Endodermal cell (in vitro differentiated cells): ENCODE measurements around the gene KLHL18. TPM values are rescaled to one million over a fixed set of nuclear protein-coding genes. Genes with fewer than 3 reads are reported as not detected.
"Not testable (repeated sequence)": the region's sequence is repeated elsewhere in the genome, so short reads cannot be mapped to it uniquely, and the experiment has no call there.

Experiments used
- DNase-seq: peaks from one replicate; pipeline ENCODE4 v3.0.0-alpha.2; 2017
- H3K27ac ChIP-seq: 2 replicates; pipeline ENCODE4 v1.5.1; 2013; ENCODE audit warnings: mild to moderate bottlenecking, low read depth, low read length, moderate library complexity
- H3K27me3 ChIP-seq: 2 replicates; pipeline ENCODE4 v1.6.1; 2013; ENCODE audit warnings: mild to moderate bottlenecking, low read length, moderate library complexity; ENCODE audit not compliant: insufficient read depth, control insufficient read depth, poor library complexity, severe bottlenecking
- H3K36me3 ChIP-seq: 2 replicates; pipeline ENCODE4 v1.7.0; 2013; ENCODE audit warnings: mild to moderate bottlenecking, low read length, moderate library complexity; ENCODE audit not compliant: control insufficient read depth, insufficient read depth
- H3K4me1 ChIP-seq: one replicate; pipeline ENCODE4 v1.7.0; 2013; ENCODE audit warnings: low read length; ENCODE audit not compliant: control insufficient read depth, insufficient read depth
- H3K4me3 ChIP-seq: 2 replicates; pipeline ENCODE4 v1.5.1; 2013; ENCODE audit warnings: mild to moderate bottlenecking, low read length, moderate library complexity
- H3K9ac ChIP-seq: 2 replicates; pipeline ENCODE4 v1.6.1; 2013; ENCODE audit warnings: mild to moderate bottlenecking, low read length, moderate library complexity; ENCODE audit not compliant: poor library complexity, severe bottlenecking; ENCODE audit errors: extremely low read depth
- H3K9me3 ChIP-seq: 2 replicates; pipeline ENCODE4 v1.6.1; 2013; ENCODE audit warnings: mild to moderate bottlenecking, low read length, moderate library complexity; ENCODE audit not compliant: control insufficient read depth
- H3K27ac Mint-ChIP-seq: 2 replicates; pipeline ENCODE4 v1.8.0; 2020; ENCODE audit warnings: mixed read lengths
- H3K27me3 Mint-ChIP-seq: 2 replicates; pipeline ENCODE4 v1.8.0; 2021; ENCODE audit warnings: mild to moderate bottlenecking, mixed read lengths; ENCODE audit not compliant: insufficient read depth
- H3K36me3 Mint-ChIP-seq: 2 replicates; pipeline ENCODE4 v1.8.0; 2020; ENCODE audit warnings: low read depth, mixed read lengths
- H3K4me1 Mint-ChIP-seq: 2 replicates; pipeline ENCODE4 v1.8.0; 2020; ENCODE audit warnings: mixed read lengths
- H3K4me3 Mint-ChIP-seq: 2 replicates; pipeline ENCODE4 v1.8.0; 2020; ENCODE audit warnings: mild to moderate bottlenecking, moderate library complexity, mixed read lengths
- H3K9me3 Mint-ChIP-seq: 2 replicates; pipeline ENCODE4 v1.8.0; 2020; ENCODE audit warnings: mild to moderate bottlenecking, mixed read lengths
- WGBS, 2 experiments: methylation state at CpG; one replicate each; pipeline versions ENCODE4 v1.1.5 to v1.1.7; 2013; ENCODE audit warnings: missing lambda C conversion rate in 2 of 2, mixed read lengths in 1 of 2; ENCODE audit not compliant: insufficient coverage in 1 of 2, insufficient read length in 1 of 2; 5-methylcytosine and 5-hydroxymethylcytosine counted together
- total RNA-seq, 2 donors: library from RNA; stranded (reverse); fragmentation: NEBNext Ultra II Directional in 1 of 2; extraction: Animal tissue kit (Norgen Biotek cat#: 25700) in 1 of 2; gene quantifications; 2 replicates in 1 of 2; 3 replicates in 1 of 2; pipeline ENCODE4 v1.2.1, GENCODE V29; 2021
- TF ChIP-seq, protein P1 (sequence below): fragments of 200-600 bp; sonication (generic); conservative IDR thresholded peaks from 2 replicates; pipeline ENCODE4 v1.5.0; 2021; ENCODE audit warnings: antibody characterized with exemption, mild to moderate bottlenecking

The KLHL18 gene
- total RNA-seq, 2 donors from 2014 or later = 20.7 to 28.3 TPM

DNA sequence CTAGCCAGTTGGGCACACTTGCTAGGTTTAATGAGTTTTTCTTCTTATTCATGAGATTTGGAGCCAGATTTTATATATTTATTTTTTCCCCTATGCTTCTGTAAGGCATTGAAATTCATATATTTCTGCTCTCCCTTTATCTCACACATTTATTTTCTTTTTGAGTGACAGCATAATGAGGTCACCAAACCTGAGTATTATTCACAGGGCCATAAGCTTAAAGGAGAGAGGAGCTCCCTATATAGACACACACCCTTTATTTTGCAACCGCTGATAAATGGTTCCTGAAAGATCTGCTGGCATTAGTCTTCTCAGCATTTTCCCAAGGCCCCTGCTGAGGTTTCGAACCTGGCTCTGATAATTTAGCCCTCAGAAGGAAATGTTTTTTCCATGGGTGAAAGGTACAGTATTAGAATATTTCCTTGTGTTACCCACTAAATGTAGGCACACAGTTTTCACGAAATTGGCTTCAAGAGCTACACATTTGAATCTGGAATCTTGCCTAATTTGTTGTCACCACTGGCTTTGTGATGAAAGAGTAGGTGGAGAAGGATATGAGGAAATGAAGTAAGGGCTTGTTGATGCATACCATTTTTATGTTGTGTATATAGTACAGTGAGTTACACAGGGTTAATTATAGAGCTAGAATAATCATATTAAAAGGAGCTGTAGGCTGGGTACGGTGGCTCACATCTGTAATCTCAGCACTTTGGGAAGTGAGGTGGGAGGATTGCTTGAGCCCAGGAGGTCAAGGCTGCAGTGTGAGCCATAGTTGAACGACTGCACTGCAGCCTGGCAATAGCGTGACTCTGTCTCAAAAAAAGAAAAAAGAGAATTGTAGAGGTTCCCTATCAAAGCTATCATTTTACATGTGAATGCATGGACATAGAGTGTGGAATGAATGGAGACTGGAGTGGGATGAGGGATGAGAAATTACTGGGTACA lies 6.5 kb downstream of the KLHL18 start:
- no peak overlapping the region for H3K4me3 ChIP-seq
- no peaks in the 10 kb centered on the region for H3K9me3 Mint-ChIP-seq
- TF ChIP-seq, protein P1, sequence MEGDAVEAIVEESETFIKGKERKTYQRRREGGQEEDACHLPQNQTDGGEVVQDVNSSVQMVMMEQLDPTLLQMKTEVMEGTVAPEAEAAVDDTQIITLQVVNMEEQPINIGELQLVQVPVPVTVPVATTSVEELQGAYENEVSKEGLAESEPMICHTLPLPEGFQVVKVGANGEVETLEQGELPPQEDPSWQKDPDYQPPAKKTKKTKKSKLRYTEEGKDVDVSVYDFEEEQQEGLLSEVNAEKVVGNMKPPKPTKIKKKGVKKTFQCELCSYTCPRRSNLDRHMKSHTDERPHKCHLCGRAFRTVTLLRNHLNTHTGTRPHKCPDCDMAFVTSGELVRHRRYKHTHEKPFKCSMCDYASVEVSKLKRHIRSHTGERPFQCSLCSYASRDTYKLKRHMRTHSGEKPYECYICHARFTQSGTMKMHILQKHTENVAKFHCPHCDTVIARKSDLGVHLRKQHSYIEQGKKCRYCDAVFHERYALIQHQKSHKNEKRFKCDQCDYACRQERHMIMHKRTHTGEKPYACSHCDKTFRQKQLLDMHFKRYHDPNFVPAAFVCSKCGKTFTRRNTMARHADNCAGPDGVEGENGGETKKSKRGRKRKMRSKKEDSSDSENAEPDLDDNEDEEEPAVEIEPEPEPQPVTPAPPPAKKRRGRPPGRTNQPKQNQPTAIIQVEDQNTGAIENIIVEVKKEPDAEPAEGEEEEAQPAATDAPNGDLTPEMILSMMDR = no peak
- no peaks in the 10 kb centered on the region for H3K4me1 Mint-ChIP-seq
- H3K4me3 Mint-ChIP-seq = no peak overlapping the region
- no peak overlapping the region for H3K9ac ChIP-seq
- H3K27me3 ChIP-seq = no peaks in the 10 kb centered on the region
- H3K27ac Mint-ChIP-seq = no peak overlapping the region
- no peak for DNase-seq
- H3K9me3 ChIP-seq = no peaks in the 10 kb centered on the region
- H3K36me3 Mint-ChIP-seq = peaks cover 14% of the 10 kb centered on the region
- 82% methylated on average over 6 of the region's 6 CpGs for WGBS, 2 experiments
- no peaks in the 10 kb centered on the region for H3K27me3 Mint-ChIP-seq
- no peak overlapping the region for H3K27ac ChIP-seq
- no peaks in the 10 kb centered on the region for H3K4me1 ChIP-seq
- peaks cover 52% of the 10 kb centered on the region for H3K36me3 ChIP-seq

DNA sequence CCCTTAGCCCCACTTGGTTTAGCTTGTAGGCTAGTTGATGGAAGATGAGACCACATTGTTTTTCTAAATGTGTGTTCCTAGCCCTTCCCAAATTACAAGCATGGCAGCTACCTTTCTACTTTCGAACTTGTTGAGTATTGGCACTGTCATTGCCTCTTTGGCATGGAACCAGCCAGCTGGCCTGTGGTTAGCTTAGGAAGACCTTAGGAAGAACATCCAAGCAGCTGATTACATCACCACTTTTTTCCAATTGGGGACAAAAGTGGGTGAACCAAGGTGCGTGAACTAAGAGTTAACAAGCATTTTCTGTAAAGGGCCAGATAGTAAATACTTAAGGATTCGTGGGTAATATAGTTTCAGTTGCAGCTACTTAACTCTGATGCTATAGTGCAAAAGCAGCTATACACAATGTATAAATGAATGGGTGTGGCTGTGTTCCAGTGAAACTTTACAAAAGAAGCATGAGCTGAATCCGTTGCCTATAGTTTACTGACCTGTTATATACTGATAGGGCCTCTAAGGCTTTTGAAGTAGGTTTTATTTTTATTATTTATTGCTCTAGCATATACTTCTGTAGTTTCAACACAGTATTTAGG lies 8.5 kb downstream of the KLHL18 start:
- peaks cover 48% of the 10 kb centered on the region for H3K36me3 ChIP-seq
- H3K27me3 ChIP-seq = no peaks in the 10 kb centered on the region
- no peak overlapping the region for H3K4me3 Mint-ChIP-seq
- no peak overlapping the region for H3K27ac ChIP-seq
- H3K27me3 Mint-ChIP-seq = no peaks in the 10 kb centered on the region
- DNase-seq = no peak
- no peaks in the 10 kb centered on the region for H3K9me3 Mint-ChIP-seq
- no peak overlapping the region for H3K9ac ChIP-seq
- peaks cover 14% of the 10 kb centered on the region for H3K36me3 Mint-ChIP-seq
- H3K4me3 ChIP-seq = no peak overlapping the region
- peaks cover 8% of the 10 kb centered on the region for H3K4me1 Mint-ChIP-seq
- WGBS, 2 experiments = 89 to 96% methylated on average over 4 of the region's 4 CpGs
- TF ChIP-seq, protein P1 = no peak
- no peak overlapping the region for H3K27ac Mint-ChIP-seq
- H3K4me1 ChIP-seq = peaks cover 5% of the 10 kb centered on the region
- H3K9me3 ChIP-seq = no peaks in the 10 kb centered on the region

DNA sequence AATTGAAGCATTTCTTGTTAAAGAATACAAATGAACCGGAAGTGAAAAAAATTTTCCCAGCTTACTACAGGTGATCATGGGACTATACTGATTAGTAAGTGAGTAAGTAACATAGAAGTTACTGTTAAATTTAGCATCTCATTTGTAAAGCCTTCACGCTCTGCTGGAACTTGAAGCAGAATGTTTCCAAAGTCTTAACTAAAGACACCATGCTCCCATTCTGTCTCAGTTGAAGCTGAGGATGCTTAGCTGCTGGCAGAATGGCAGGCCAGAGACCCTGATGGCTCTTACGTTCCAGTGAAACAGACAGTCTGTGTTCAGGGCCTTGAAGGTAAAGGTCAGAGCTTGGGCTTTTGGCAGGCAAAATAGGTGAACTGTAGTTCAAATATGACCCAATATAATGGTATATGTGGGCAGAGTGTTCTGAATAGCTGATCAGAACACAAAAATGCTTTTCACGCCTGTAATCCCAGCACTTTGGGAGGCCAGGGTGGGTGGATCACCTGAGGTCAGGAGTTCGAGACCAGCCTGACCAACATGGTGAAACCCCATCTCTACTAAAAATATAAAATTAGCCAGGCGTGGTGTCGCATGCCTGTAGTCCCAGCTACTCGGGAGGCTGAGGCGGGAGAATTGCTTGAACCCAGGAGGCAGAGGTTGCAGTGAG lies 9.1 kb downstream of the KLHL18 start:
- H3K27ac ChIP-seq, H3K27me3 ChIP-seq, H3K4me3 Mint-ChIP-seq, H3K9ac ChIP-seq, H3K4me1 Mint-ChIP-seq, H3K4me1 ChIP-seq, H3K4me3 ChIP-seq, H3K27ac Mint-ChIP-seq, H3K9me3 ChIP-seq, DNase-seq, H3K9me3 Mint-ChIP-seq, H3K27me3 Mint-ChIP-seq: not testable (repeated sequence)
- WGBS, 2 experiments = 92 to 93% methylated on average over 3 to 9 of the region's 9 CpGs
- peaks cover 14% of the 10 kb centered on the region for H3K36me3 Mint-ChIP-seq
- H3K36me3 ChIP-seq = peaks cover 44% of the 10 kb centered on the region
